B cell (primary cell): ENCODE results near the gene DPH7. TPM values are rescaled to one million over a fixed set of nuclear protein-coding genes. Genes with fewer than 3 reads are reported as not detected.
A peak's percentile ranks its signal among the peaks of the same experiment; 100 is the strongest.

Experiments used
- ATAC-seq: fragments of 200-7000 bp; cut with Tn5 transposase; one replicate; pipeline ENCODE4 v1.10.0; 2021; ENCODE audit warnings: low read depth, mild to moderate bottlenecking, moderate number of reproducible peaks, moderate library complexity
- CTCF ChIA-PET: fragments of 350-600 bp; sonication (Branson Sonifier 250); formaldehyde crosslinking; loops from one replicate; lab custom pipeline; 2021; ENCODE audit warnings: antibody characterized with exemption, inconsistent platforms; lab: Charles Lee
- POLR2A ChIA-PET: fragments of 350-600 bp; sonication (Branson Sonifier 250); formaldehyde crosslinking; loops from one replicate; lab custom pipeline; 2021; ENCODE audit warnings: antibody characterized with exemption; lab: Charles Lee
- DNase-seq: peaks from one replicate; pipeline ENCODE4 v3.0.0; 2013
- H2AFZ ChIP-seq: 2 replicates; pipeline ENCODE4 v1.6.1; 2012; ENCODE audit warnings: mild to moderate bottlenecking, low read depth, low read length; ENCODE audit not compliant: insufficient read depth, poor library complexity, severe bottlenecking
- H3K27ac ChIP-seq, 2 donors: 1 replicate in 1 of 2; 2 replicates in 1 of 2; pipeline ENCODE4 v1.5.1; 2012 to 2013; ENCODE audit warnings: low read length in 2 of 2, mild to moderate bottlenecking in 2 of 2, moderate library complexity in 1 of 2
- H3K27me3 ChIP-seq, 4 experiments: fragments of 200-600 bp in 1 of 4; sonication (generic) in 1 of 4; replicated peaks in 1 of 4; 1 replicate in 2 of 4; 2 replicates in 2 of 4; pipeline versions ENCODE4 v1.6.1 to v1.7.0; 2013 to 2016; ENCODE audit warnings: low read length in 3 of 4, mild to moderate bottlenecking in 2 of 4, mixed read lengths in 1 of 4, moderate library complexity in 1 of 4; ENCODE audit not compliant: insufficient read depth in 4 of 4, control insufficient read depth in 3 of 4; ENCODE audit errors: control extremely low read depth in 1 of 4
- H3K36me3 ChIP-seq, 2 experiments: replicated peaks in 1 of 2; 1 replicate in 1 of 2; 2 replicates in 1 of 2; pipeline versions ENCODE4 v1.6.1 to v1.7.1; 2013; ENCODE audit warnings: low read length in 1 of 2; ENCODE audit not compliant: insufficient read depth in 2 of 2, control insufficient read depth in 1 of 2; ENCODE audit errors: control extremely low read depth in 1 of 2, extremely low read depth in 1 of 2
- H3K4me1 ChIP-seq, 2 donors: fragments of 200-600 bp in 1 of 2; sonication (generic) in 1 of 2; 1 replicate in 1 of 2; 2 replicates in 1 of 2; pipeline versions ENCODE4 v1.5.1 to v1.6.1; 2013 to 2017; ENCODE audit warnings: low read length in 2 of 2; ENCODE audit not compliant: control insufficient read depth in 2 of 2, insufficient read depth in 2 of 2
- H3K4me2 ChIP-seq: replicated peaks from 2 replicates; pipeline ENCODE3; 2012; ENCODE audit warnings: mild to moderate bottlenecking, low read depth, low read length; ENCODE audit not compliant: poor library complexity, severe bottlenecking
- H3K4me3 ChIP-seq, 5 experiments: fragments of 200-600 bp in 1 of 5; sonication (generic) in 1 of 5; 1 replicate in 3 of 5; 2 replicates in 2 of 5; pipeline versions ENCODE4 v1.5.1 to v1.7.0; 2011 to 2016; ENCODE audit warnings: low read length in 4 of 5, mild to moderate bottlenecking in 4 of 5, low read depth in 2 of 5, control low read depth in 1 of 5, moderate library complexity in 1 of 5; ENCODE audit not compliant: insufficient read depth in 1 of 5; ENCODE audit errors: control extremely low read depth in 1 of 5, extremely low read depth in 1 of 5
- H3K79me2 ChIP-seq: fragments of 200-600 bp; sonication (generic); one replicate; pipeline ENCODE4 v1.6.0; 2016; ENCODE audit warnings: low read length; ENCODE audit not compliant: control insufficient read depth, insufficient read depth
- H3K9ac ChIP-seq: fragments of 200-600 bp; sonication (generic); 2 replicates; pipeline ENCODE4 v1.6.1; 2017; ENCODE audit warnings: mild to moderate bottlenecking, low read length, moderate library complexity
- H3K9me3 ChIP-seq, 3 donors: one replicate each; pipeline versions ENCODE4 v1.6.1 to v1.7.1; 2013; ENCODE audit warnings: low read length in 2 of 3; ENCODE audit not compliant: control insufficient read depth in 2 of 3, insufficient read depth in 1 of 3; ENCODE audit errors: control extremely low read depth in 1 of 3
- H4K20me1 ChIP-seq: 2 replicates; pipeline ENCODE4 v1.6.0; 2012; ENCODE audit warnings: mild to moderate bottlenecking, low read length; ENCODE audit not compliant: insufficient read depth, control insufficient read depth, poor library complexity, severe bottlenecking
- H3K27ac Mint-ChIP-seq: one replicate; pipeline ENCODE4 v1.8.0; 2021; ENCODE audit warnings: mixed read lengths
- H3K27me3 Mint-ChIP-seq: one replicate; pipeline ENCODE4 v1.8.0; 2021; ENCODE audit warnings: mixed read lengths
- H3K4me1 Mint-ChIP-seq: one replicate; pipeline ENCODE4 v1.8.0; 2021; ENCODE audit warnings: mixed read lengths
- H3K4me3 Mint-ChIP-seq: one replicate; pipeline ENCODE4 v1.8.0; 2021; ENCODE audit warnings: mixed read lengths
- H3K9me3 Mint-ChIP-seq: one replicate; pipeline ENCODE4 v1.8.0; 2022; ENCODE audit warnings: mixed read lengths; ENCODE audit not compliant: insufficient read depth
- CTCF ChIP-seq: fragments of 200-600 bp; IDR thresholded peaks from one replicate; pipeline ENCODE4 v1.8.0; 2022; ENCODE audit warnings: antibody characterized with exemption, mild to moderate bottlenecking
- EZH2 ChIP-seq: IDR thresholded peaks from 2 replicates; pipeline ENCODE4 v1.6.1; 2012; ENCODE audit warnings: borderline replicate concordance, low read depth, mild to moderate bottlenecking, moderate library complexity, low read length; ENCODE audit not compliant: insufficient read depth, poor library complexity, severe bottlenecking
- WGBS: methylation state at CpG from one replicate; pipeline ENCODE4 v1.1.5; 2013; ENCODE audit warnings: missing lambda C conversion rate; ENCODE audit not compliant: insufficient coverage; 5-methylcytosine and 5-hydroxymethylcytosine counted together
- intact Hi-C: fragments of 100-400 bp; cut with micrococcal nuclease; formaldehyde crosslinking; loops from one replicate; pipeline ENCODE4 v1.10.0; 2022
- polyA plus RNA-seq: library from polyadenylated mRNA; depleted of rRNA; stranded (reverse); fragments of >200 nt; gene quantifications from 2 replicates; pipeline ENCODE4 v1.2.3, GENCODE V29; 2012
- total RNA-seq, 2 donors: library from RNA; stranded (reverse); fragments of 120-200 nt in 1 of 2; gene quantifications; 1 replicate in 1 of 2; 2 replicates in 1 of 2; pipeline versions ENCODE4 v1.2.3 to v1.2.4, GENCODE V29; 2013 to 2022

DPH7 gene
- total and polyA plus RNA-seq, 2 donors (not counting 1 experiment from before 2014, with no cell fraction given) = 64.7 to 93.8 TPM

- Histone ChIP-seq H3K27ac (peak overlapping the region in 1 of 2 donors; percentile 50), H3K4me1 (peaks cover 18 to 30% of the 10 kb centered on the region in 2 donors), H3K4me3 (no peak overlapping the region), H4K20me1 (peaks cover 34% of the 10 kb centered on the region), H3K9me3 (no peaks in the 10 kb centered on the region), H3K9ac (no peak overlapping the region), H2AFZ (no peak overlapping the region), H3K4me2 (peak overlapping the region; percentile 22), H3K36me3 (peaks cover 6 to 32% of the 10 kb centered on the region in 2 experiments), H3K27me3 (no peaks in the 10 kb centered on the region), H3K79me2 (peaks cover 41% of the 10 kb centered on the region)
- 84% methylated on average over 6 of the region's 12 CpGs for WGBS
- intact Hi-C loops = no loop called here
- TF ChIP-seq EZH2 (no peak), CTCF (no peak)
- Mint-ChIP-seq H3K4me1 (peaks cover 26% of the 10 kb centered on the region), H3K27me3 (no peaks in the 10 kb centered on the region), H3K4me3 (peak overlapping the region; percentile 37), H3K9me3 (no peaks in the 10 kb centered on the region), H3K27ac (peak overlapping the region; percentile 69)
- ChIA-PET POLR2A (no interaction called here), CTCF (interaction anchor here (1.4 kb wide), 1 partner anchor 43 kb away, joined by 3 read pairs; the partner anchor contains the start of gene EHMT1)
- ATAC-seq = no peak
- no peak for DNase-seq
Observed at GRCh38 chr9:137575716-137576411, 2.9 kb downstream of the DPH7 start.

- Mint-ChIP-seq H3K4me3 (no peak overlapping the region), H3K9me3 (no peaks in the 10 kb centered on the region), H3K27ac (peak overlapping the region; percentile 69), H3K4me1 (peaks cover 30% of the 10 kb centered on the region), H3K27me3 (no peaks in the 10 kb centered on the region)
- CTCF ChIA-PET = interaction anchor here (1.4 kb wide), 1 partner anchor 43 kb away, joined by 3 read pairs; the partner anchor contains the start of gene EHMT1
- H3K27me3 ChIP-seq = no peaks in the 10 kb centered on the region
- peaks cover 8 to 35% of the 10 kb centered on the region in 2 experiments for H3K36me3 ChIP-seq
- H3K27ac ChIP-seq = peak overlapping the region in 1 of 2 donors; percentile 50
- H3K9ac ChIP-seq = no peak overlapping the region
- POLR2A ChIA-PET = no interaction called here
- peaks cover 45% of the 10 kb centered on the region for H3K79me2 ChIP-seq
- no peak overlapping the region for H3K4me3 ChIP-seq
- peaks cover 39% of the 10 kb centered on the region for H4K20me1 ChIP-seq
- intact Hi-C loops = no loop called here
- H3K9me3 ChIP-seq = no peaks in the 10 kb centered on the region
- H3K4me2 ChIP-seq = peak overlapping the region; percentile 22
- WGBS = 90% methylated on average over 9 of the region's 9 CpGs
- DNase-seq (no peak), ATAC-seq (no peak)
- H3K4me1 ChIP-seq = peaks cover 18 to 30% of the 10 kb centered on the region in 2 donors
- TF ChIP-seq EZH2 = no peak
- TF ChIP-seq CTCF = no peak
- H2AFZ ChIP-seq = no peak overlapping the region
Observed at GRCh38 chr9:137575364-137575715, 3.4 kb downstream of the DPH7 start.
